ENCODE measurements around the gene CDH4. TPM values are rescaled to one million over a fixed set of nuclear protein-coding genes. Genes with fewer than 3 reads are reported as not detected.

CDH4 gene
- total and polyA plus RNA-seq, 2 of the 8 experiments (the other 6 are each of a cell fraction or from before 2014, with no cell fraction given) = 4.3 to 7.9 TPM

DNA sequence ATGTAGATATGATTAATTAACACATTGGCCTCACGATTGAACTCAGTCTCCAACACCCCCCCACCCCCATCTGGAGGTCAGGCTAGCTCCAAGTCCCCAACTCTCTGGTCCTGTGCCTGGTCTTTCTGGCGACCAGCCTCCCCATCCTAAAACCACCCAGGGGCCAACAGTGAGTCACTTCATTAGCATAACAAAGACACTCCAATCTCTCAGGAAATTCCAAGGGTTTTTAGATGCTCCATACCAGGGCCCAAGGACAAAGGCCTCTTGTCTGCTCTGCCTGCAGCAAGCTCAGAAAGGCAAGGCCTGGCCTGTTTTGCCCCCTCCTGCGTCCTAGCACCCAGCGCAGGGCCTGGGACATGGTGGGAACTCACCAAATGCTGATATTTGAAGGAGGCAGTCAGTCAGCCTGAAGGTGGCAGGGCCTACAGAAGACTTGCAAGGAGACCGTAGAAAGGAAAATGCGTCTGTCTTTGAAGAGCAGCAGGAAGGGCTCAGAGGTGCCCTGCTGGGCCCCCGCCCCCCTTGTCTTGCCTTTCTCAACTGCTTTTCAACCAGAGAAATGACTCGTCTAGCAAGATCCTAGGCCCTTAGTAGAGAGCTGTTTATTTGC, 184.7 kb downstream of the CDH4 start (continued):
- no peak for TF ChIP-seq CHD1 (IDR thresholded peaks at IDR 0.05; ENCODE audit: low read depth, low read length)

Data from H1 (cell line).